Spinal cord (tissue), 10 donors: Measurements from ENCODE around the gene SRP9. TPM values are rescaled to one million over a fixed set of nuclear protein-coding genes. Genes with fewer than 3 reads are reported as not detected.
"Not testable (repeated sequence)": the region's sequence is repeated elsewhere in the genome, so short reads cannot be mapped to it uniquely, and the experiment has no call there.

Experiments
- DNase-seq, 6 donors: peaks; one replicate each; pipeline versions ENCODE4 v3.0.0 to v3.0.0-alpha.2; 2013 to 2015; ENCODE audit warnings: low spot score in 6 of 6, low read depth in 4 of 6
- H3K27ac ChIP-seq: one replicate; pipeline ENCODE4 v1.5.1; 2013; ENCODE audit warnings: low read depth, low read length, control low read depth
- H3K27me3 ChIP-seq: one replicate; pipeline ENCODE4 v1.6.1; 2013; ENCODE audit warnings: low read length; ENCODE audit not compliant: control insufficient read depth, insufficient read depth
- H3K36me3 ChIP-seq: one replicate; pipeline ENCODE4 v1.6.1; 2013; ENCODE audit warnings: low read length; ENCODE audit not compliant: control insufficient read depth, insufficient read depth
- H3K4me1 ChIP-seq: one replicate; pipeline ENCODE4 v1.6.1; 2013; ENCODE audit warnings: low read length; ENCODE audit not compliant: control insufficient read depth, insufficient read depth
- H3K4me3 ChIP-seq: one replicate; pipeline ENCODE4 v1.5.1; 2013; ENCODE audit warnings: low read depth, low read length, control low read depth
- H3K9me3 ChIP-seq: one replicate; pipeline ENCODE4 v1.6.1; 2013; ENCODE audit warnings: low read length; ENCODE audit not compliant: control insufficient read depth, insufficient read depth
- WGBS: methylation state at CpG from one replicate; pipeline ENCODE4 v1.1.5; 2013; ENCODE audit warnings: missing lambda C conversion rate; ENCODE audit not compliant: insufficient coverage; 5-methylcytosine and 5-hydroxymethylcytosine counted together
- polyA plus RNA-seq, 2 donors: library from polyadenylated mRNA; unstranded; fragments of 120-200 nt; gene quantifications; one replicate each; pipeline ENCODE4 v1.2.1, GENCODE V29; 2013; ENCODE audit not compliant: insufficient read length in 2 of 2
- total RNA-seq, 2 donors: library from RNA; depleted of rRNA in 1 of 2; stranded (reverse); fragments of 120-200 nt in 1 of 2; fragments of >200 nt in 1 of 2; gene quantifications; one replicate each; pipeline versions ENCODE4 v1.2.3 to v1.2.4, GENCODE V29; 2013 to 2014
- donor health status: healthy.

Gene SRP9
- total and polyA plus RNA-seq, 4 donors, result 275 to 427 (median 361) TPM

DNA sequence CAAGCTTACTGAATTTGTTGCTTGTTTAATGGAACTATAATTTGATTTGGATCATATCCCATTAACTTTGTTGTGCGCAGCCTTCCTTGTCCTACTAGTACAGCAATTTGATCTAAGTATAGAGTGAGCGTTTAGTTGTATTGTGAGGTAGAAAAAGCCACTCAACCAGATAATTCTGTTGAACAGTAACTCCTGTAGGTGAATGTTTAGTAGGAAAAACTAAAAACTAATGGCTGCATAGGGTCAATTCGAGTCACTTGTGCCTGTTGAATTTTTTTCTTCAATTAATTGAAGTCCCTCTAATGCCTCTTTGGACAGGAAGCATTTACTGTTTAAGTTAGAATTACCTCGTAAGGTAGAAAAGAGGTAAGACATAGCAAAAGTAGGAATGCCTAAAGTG, 17.3 kb downstream of the SRP9 start:
- H3K4me1 ChIP-seq, result no peaks in the 10 kb centered on the region
- peaks cover 5% of the 10 kb centered on the region for H3K9me3 ChIP-seq
- no CpG with 5 or more reads among the region's 4 CpGs for WGBS
- H3K4me3 ChIP-seq, result no peak overlapping the region
- peaks cover 16% of the 10 kb centered on the region for H3K36me3 ChIP-seq
- H3K27me3 ChIP-seq, result no peaks in the 10 kb centered on the region
- DNase-seq, result no peak
- H3K27ac ChIP-seq, result no peak overlapping the region

DNA sequence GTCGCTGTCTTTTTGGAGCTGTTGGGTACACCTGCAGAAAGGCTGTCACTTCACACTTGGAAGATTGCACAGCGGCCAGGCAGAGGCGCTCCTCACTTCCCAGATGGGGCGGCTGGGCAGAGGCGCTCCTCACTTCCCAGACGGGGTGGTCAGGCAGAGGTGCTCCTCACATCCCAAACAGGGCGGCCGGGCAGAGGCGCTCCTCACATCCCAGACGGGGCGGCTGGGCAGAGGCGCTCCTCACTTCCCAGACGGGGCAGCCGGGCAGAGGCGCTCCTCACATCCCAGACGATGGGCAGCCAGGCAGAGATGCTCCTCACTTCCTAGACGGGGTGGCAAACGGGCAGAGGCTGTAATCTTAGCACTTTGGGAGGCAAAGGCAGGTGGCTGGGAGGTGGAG, 18.5 kb downstream of the SRP9 start:
- 97% methylated on average over 14 of the region's 18 CpGs for WGBS
- H3K27ac ChIP-seq, H3K27me3 ChIP-seq, H3K9me3 ChIP-seq, H3K4me1 ChIP-seq, H3K4me3 ChIP-seq, DNase-seq: not testable (repeated sequence)
- H3K36me3 ChIP-seq, result peaks cover 12% of the 10 kb centered on the region

DNA sequence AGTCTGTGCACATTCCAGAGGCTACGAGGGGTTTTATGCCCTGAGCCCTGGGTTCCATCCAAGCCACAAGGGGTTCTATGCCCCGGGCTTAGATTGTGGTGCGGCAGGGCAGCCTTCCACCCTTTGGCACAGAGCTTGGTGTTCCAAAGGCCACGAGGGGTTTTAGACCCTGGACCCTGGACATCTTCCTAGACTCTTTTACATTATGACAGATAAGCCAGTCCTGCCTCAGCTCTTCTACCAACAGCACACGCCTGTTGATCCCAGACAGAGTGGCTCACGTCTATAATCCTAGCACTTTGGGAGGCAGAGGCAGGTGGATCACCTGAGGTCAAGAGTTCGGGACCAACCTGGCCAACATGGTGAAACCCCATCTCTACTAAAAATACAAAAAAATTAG, 23.5 kb downstream of the SRP9 start:
- not testable (repeated sequence) for H3K4me3 ChIP-seq, H3K4me1 ChIP-seq, DNase-seq, H3K27me3 ChIP-seq, H3K36me3 ChIP-seq, H3K27ac ChIP-seq, H3K9me3 ChIP-seq
- whole genome bisulfite sequencing, result 94% methylated on average over 4 of the region's 7 CpGs

DNA sequence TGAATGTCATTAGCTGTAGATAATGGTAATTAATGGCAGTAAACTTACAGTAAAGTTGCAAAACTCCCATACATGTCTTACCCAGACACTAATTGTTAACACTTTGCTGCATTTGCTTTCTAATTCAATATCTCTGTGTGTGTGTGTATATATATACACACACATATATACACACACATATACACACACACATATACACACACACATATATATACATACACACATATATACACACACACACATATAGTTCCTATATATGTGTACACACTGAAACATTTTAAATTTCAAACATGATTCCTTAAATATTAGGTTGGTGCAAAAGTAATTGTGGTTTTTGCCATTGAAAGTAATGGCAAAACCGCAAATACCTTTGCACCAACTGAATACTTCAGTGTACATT, 28.6 kb downstream of the SRP9 start:
- Histone ChIP-seq H3K27me3 (no peaks in the 10 kb centered on the region), H3K4me3 (no peak overlapping the region), H3K9me3 (no peaks in the 10 kb centered on the region), H3K36me3 (peaks cover 4% of the 10 kb centered on the region), H3K27ac (no peak overlapping the region), H3K4me1 (peaks cover 13% of the 10 kb centered on the region)
- WGBS, result no CpG with 5 or more reads among the region's 1 CpG
- DNase-seq, result no peak

GRCh38 chr1:225806736-225807135, 29.1 kb downstream of the SRP9 start:
- H3K4me1 ChIP-seq, result peaks cover 18% of the 10 kb centered on the region
- 100% methylated on average over 1 of the region's 3 CpGs for WGBS
- H3K27ac ChIP-seq, H3K9me3 ChIP-seq, H3K4me3 ChIP-seq, H3K36me3 ChIP-seq, DNase-seq, H3K27me3 ChIP-seq: not testable (repeated sequence)

DNA sequence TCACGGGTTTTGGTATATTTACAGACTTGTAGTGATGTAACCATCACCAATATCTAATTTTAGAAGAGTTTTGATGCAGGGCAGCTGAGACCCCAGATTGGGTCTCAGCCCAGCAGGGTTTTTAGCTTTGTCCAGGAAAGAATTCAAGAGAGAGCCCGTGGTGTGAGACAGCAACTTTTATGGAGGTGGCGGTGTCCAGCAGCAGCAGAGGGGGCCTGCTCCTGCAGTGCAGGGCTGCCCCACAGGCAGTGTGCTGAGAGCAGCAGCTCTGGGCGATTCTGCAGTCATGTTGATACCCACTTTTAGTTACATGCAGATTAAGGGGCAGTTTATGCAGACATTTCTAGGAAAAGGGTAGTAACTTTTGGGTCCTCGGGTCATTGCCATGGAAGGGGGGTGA, 30.5 kb downstream of the SRP9 start:
- Histone ChIP-seq H3K4me3 (no peak overlapping the region), H3K36me3 (peaks cover 2% of the 10 kb centered on the region), H3K4me1 (peaks cover 32% of the 10 kb centered on the region), H3K9me3 (no peaks in the 10 kb centered on the region), H3K27me3 (no peaks in the 10 kb centered on the region), H3K27ac (no peak overlapping the region)
- no peak for DNase-seq
- 80% methylated on average over 4 of the region's 5 CpGs for WGBS

DNA sequence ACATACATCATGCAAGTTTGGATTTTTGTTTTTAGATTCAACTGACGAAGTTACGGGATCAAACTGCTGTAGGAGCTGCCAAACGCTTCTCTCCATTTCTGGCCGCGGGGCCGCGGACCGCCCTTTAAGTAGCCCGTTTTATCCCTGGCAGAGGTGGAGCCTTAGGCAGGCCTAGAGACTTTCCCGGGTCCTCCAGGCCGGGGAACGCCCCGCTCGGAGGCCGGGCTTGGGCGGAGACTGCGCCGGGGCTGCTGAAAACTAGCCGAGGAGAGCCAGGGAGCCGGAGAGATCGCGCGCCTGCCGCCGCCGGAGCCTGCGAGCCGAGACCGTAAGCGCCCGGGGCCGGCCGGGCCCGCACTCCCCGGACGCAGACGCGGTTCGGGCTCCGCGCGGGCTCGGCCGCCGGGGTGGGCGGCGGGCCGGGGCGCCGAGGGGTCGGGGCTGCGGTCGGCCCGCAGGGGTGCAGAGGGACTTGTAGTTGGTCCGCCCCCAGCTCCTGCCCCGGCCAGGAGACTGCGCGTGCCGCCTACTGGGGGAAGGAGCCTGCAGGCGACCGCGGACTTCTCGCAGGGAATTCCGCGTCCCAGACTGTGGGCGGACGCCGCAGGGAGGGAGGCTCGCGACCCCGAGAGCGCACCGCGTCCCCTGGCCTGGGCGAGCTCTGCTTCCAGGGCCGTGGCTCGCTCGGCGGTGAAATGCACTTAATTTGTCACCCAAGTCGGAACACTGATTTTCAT, 32.4 kb downstream of the SRP9 start, which contains the start of gene EPHX1:
EPHX1 (plus strand) TSS at position 283 of the 737 bp plus-strand sequence. CDS start 18,606 bp downstream, outside the sequence.
- Histone ChIP-seq H3K4me3 (peak within 1 kb of the TSS; percentile 65), H3K27me3 (no peaks in the 10 kb centered on the region), H3K36me3 (no peaks in the 10 kb centered on the region), H3K4me1 (peaks cover 48% of the 10 kb centered on the region), H3K9me3 (no peaks in the 10 kb centered on the region), H3K27ac (peak within 1 kb of the TSS; percentile 71)
- DNase-seq, result peak in 4 of 6 donors; percentile 68 to 92 (median 80)
- WGBS, result under 1% methylated on average over 80 of the region's 80 CpGs

GRCh38 chr1:225810579-225811538, 33.2 kb downstream of the SRP9 start:
- DNase-seq, result peak in 2 of 6 donors; percentile 40 to 53
- 15% methylated on average over 11 of the region's 29 CpGs for WGBS
- not testable (repeated sequence) for H3K9me3 ChIP-seq, H3K27me3 ChIP-seq, H3K36me3 ChIP-seq
- Histone ChIP-seq H3K4me3 (peak overlapping the region; percentile 65), H3K27ac (peak overlapping the region; percentile 69), H3K4me1 (peaks cover 54% of the 10 kb centered on the region)

GRCh38 chr1:225811622-225812487, 34.2 kb downstream of the SRP9 start:
- Histone ChIP-seq H3K9me3 (no peaks in the 10 kb centered on the region), H3K27me3 (no peaks in the 10 kb centered on the region), H3K27ac (no peak overlapping the region), H3K4me3 (peak overlapping the region; percentile 65), H3K4me1 (peaks cover 62% of the 10 kb centered on the region), H3K36me3 (no peaks in the 10 kb centered on the region)
- 70% methylated on average over 4 of the region's 10 CpGs for WGBS
- DNase-seq, result peak in 2 of 6 donors; percentile 17 to 46
